A549 (cell line): ENCODE measurements around the gene CELF1. TPM values are rescaled to one million over a fixed set of nuclear protein-coding genes. Genes with fewer than 3 reads are reported as not detected.
"Not testable (repeated sequence)": the region's sequence is repeated elsewhere in the genome, so short reads cannot be mapped to it uniquely, and the experiment has no call there.

Experiments
- ATAC-seq, 2 experiments: fragments of 200-7000 bp in 1 of 2; fragments of >200 bp in 1 of 2; cut with Nextera tagmentation in 1 of 2; cut with Tn5 transposase in 1 of 2; 3 replicates each; pipeline versions ENCODE4 v1.8.0 to v1.9.1; 2018 to 2020; ENCODE audit warnings: mild to moderate bottlenecking in 1 of 2, moderate library complexity in 1 of 2
- CTCF ChIA-PET: fragments of 300-600 bp; sonication (Branson Sonifier 250); formaldehyde crosslinking; extraction: SDS; loops from one replicate; lab custom pipeline; 2021; ENCODE audit warnings: antibody characterized with exemption, inconsistent platforms; lab: Yijun Ruan, JAX
- POLR2A ChIA-PET: fragments of 350-600 bp; formaldehyde crosslinking; extraction: SDS; loops from one replicate; lab custom pipeline; 2021; ENCODE audit warnings: antibody characterized with exemption, inconsistent platforms; lab: Yijun Ruan, JAX
- DNase-seq, 2 experiments: peaks; one replicate each; pipeline versions ENCODE4 v3.0.0 to v3.0.0-alpha.2; 2011 to 2016; ENCODE audit warnings: low read depth in 1 of 2, low spot score in 1 of 2
- FAIRE-seq: peaks from 2 replicates; lab custom pipeline; 2011; peaks lifted over from hg19 to GRCh38; lab: Jason Lieb, UNC
- H3K27ac ChIP-seq, 2 experiments: fragments of >200 bp; sonication (Bioruptor Twin); formaldehyde crosslinking; 3 replicates each; pipeline ENCODE4 v1.5.1; 2016 to 2017
- H3K4me1 ChIP-seq: fragments of >200 bp; sonication (Bioruptor Twin); formaldehyde crosslinking; 3 replicates; pipeline ENCODE4 v1.6.1; 2016
- H3K4me2 ChIP-seq: fragments of >200 bp; sonication (Bioruptor Twin); formaldehyde crosslinking; 3 replicates; pipeline ENCODE4 v1.6.1; 2016
- H3K4me3 ChIP-seq: fragments of >200 bp; sonication (Bioruptor Twin); formaldehyde crosslinking; 3 replicates; pipeline ENCODE4 v1.5.1; 2016
- H3K9me3 ChIP-seq: fragments of >200 bp; sonication (Bioruptor Twin); formaldehyde crosslinking; 3 replicates; pipeline ENCODE4 v1.6.1; 2016
- CBX2 ChIP-seq: fragments of 200-600 bp; sonication (generic); IDR thresholded peaks from 2 replicates; pipeline ENCODE4 v1.6.1; 2016; ENCODE audit warnings: low read depth, mild to moderate bottlenecking, borderline replicate concordance
- CEBPB ChIP-seq, 2 experiments: fragments of >200 bp in 1 of 2; sonication (Bioruptor Twin) in 1 of 2; formaldehyde crosslinking in 1 of 2; IDR thresholded peaks; 2 replicates each; pipeline ENCODE4 v1.6.1; 2012 to 2016
- CHD2 ChIP-seq: fragments of 150-350 bp; IDR thresholded peaks from 2 replicates; pipeline ENCODE4 v1.6.1; 2014; ENCODE audit warnings: low read length; ENCODE audit not compliant: partially characterized antibody
- EHF ChIP-seq: fragments of 250-450 bp; sonication (Bioruptor Pico); IDR thresholded peaks from 2 replicates; pipeline ENCODE4 v1.5.0; 2020; ENCODE audit warnings: mild to moderate bottlenecking
- EHMT2 ChIP-seq: fragments of 200-600 bp; sonication (generic); IDR thresholded peaks from 2 replicates; pipeline ENCODE4 v1.6.1; 2016; ENCODE audit warnings: antibody characterized with exemption, low read depth, mild to moderate bottlenecking, moderate library complexity
- EP300 ChIP-seq, 2 experiments: fragments of >200 bp; sonication (Bioruptor Twin); formaldehyde crosslinking; IDR thresholded peaks; 2 replicates in 1 of 2; 3 replicates in 1 of 2; pipeline ENCODE4 v1.6.1; 2016 to 2017
- ESRRA ChIP-seq: fragments of 150-350 bp; IDR thresholded peaks from 2 replicates; pipeline ENCODE4 v1.6.1; 2014; ENCODE audit warnings: mild to moderate bottlenecking, low read length, borderline replicate concordance
- FOSL2 ChIP-seq, 2 experiments: fragments of 450-650 bp in 1 of 2; fragments of >200 bp in 1 of 2; sonication (Bioruptor Twin) in 1 of 2; formaldehyde crosslinking; IDR thresholded peaks; 2 replicates each; pipeline versions ENCODE4 v1.5.0 to v1.6.1; 2016 to 2020; ENCODE audit warnings: mild to moderate bottlenecking in 1 of 2, moderate library complexity in 1 of 2
- HMGXB4 ChIP-seq: fragments of 250-450 bp; sonication (Bioruptor Pico); IDR thresholded peaks from 2 replicates; pipeline ENCODE4 v1.5.0; 2021; ENCODE audit warnings: mild to moderate bottlenecking, moderate library complexity, borderline replicate concordance
- HOXA7 ChIP-seq: fragments of 250-450 bp; sonication (Bioruptor Pico); IDR thresholded peaks from 2 replicates; pipeline ENCODE4 v1.5.0; 2020; ENCODE audit warnings: mild to moderate bottlenecking, moderate library complexity
- HOXB13 ChIP-seq: fragments of 250-450 bp; sonication (Bioruptor Pico); IDR thresholded peaks from 2 replicates; pipeline ENCODE4 v1.5.0; 2020; ENCODE audit warnings: low read depth, mild to moderate bottlenecking, moderate library complexity
- HOXB5 ChIP-seq: fragments of 250-450 bp; sonication (Bioruptor Pico); IDR thresholded peaks from 2 replicates; pipeline ENCODE4 v1.5.0; 2020; ENCODE audit warnings: mild to moderate bottlenecking, moderate library complexity
- JUN ChIP-seq, 2 experiments: fragments of >200 bp; sonication (Bioruptor Twin); formaldehyde crosslinking; IDR thresholded peaks; 2 replicates in 1 of 2; 3 replicates in 1 of 2; pipeline ENCODE4 v1.6.1; 2016 to 2017
- KDM1A ChIP-seq: fragments of 200-600 bp; sonication (generic); IDR thresholded peaks from 2 replicates; pipeline ENCODE4 v1.6.1; 2016; ENCODE audit warnings: low read depth, mild to moderate bottlenecking
- MYC ChIP-seq: IDR thresholded peaks from 2 replicates; pipeline ENCODE4 v1.6.1; 2012; ENCODE audit warnings: mild to moderate bottlenecking, inconsistent platforms, low read length, improper control_type of control experiment, borderline replicate concordance
- NFE2L2 ChIP-seq: fragments of 150-350 bp; conservative IDR thresholded peaks from 2 replicates; pipeline ENCODE4 v1.6.1; 2014; ENCODE audit warnings: low read length
- NPAS2 ChIP-seq: fragments of 250-450 bp; sonication (Bioruptor Pico); IDR thresholded peaks from 2 replicates; pipeline ENCODE4 v1.8.0; 2022; ENCODE audit warnings: mild to moderate bottlenecking, moderate library complexity, borderline replicate concordance
- RARB ChIP-seq: fragments of 250-450 bp; sonication (Bioruptor Pico); IDR thresholded peaks from 2 replicates; pipeline ENCODE4 v1.8.0; 2021; ENCODE audit warnings: mild to moderate bottlenecking, moderate library complexity
- RNF2 ChIP-seq: fragments of 200-600 bp; sonication (generic); IDR thresholded peaks from 2 replicates; pipeline ENCODE4 v1.6.1; 2016; ENCODE audit warnings: low read depth, mild to moderate bottlenecking, antibody characterized with exemption, moderate library complexity, borderline replicate concordance
- SMC3 ChIP-seq: fragments of >200 bp; sonication (Bioruptor Twin); formaldehyde crosslinking; IDR thresholded peaks from 3 replicates; pipeline ENCODE4 v1.6.1; 2018; ENCODE audit warnings: inconsistent platforms
- SREBF2 ChIP-seq: fragments of 450-650 bp; IDR thresholded peaks from 2 replicates; pipeline ENCODE4 v1.6.1; 2014; ENCODE audit warnings: mild to moderate bottlenecking, moderate library complexity
- TFCP2L1 ChIP-seq: fragments of 250-450 bp; sonication (Bioruptor Pico); IDR thresholded peaks from 2 replicates; pipeline ENCODE4 v1.5.0; 2021; ENCODE audit warnings: mild to moderate bottlenecking
- TP53 ChIP-seq: fragments of 250-450 bp; sonication (Bioruptor Pico); IDR thresholded peaks from 2 replicates; pipeline ENCODE4 v1.5.0; 2021; ENCODE audit warnings: mild to moderate bottlenecking, moderate library complexity
- ZC3H11A ChIP-seq: fragments of 450-650 bp; IDR thresholded peaks from 2 replicates; pipeline ENCODE4 v1.6.1; 2014; ENCODE audit warnings: antibody characterized with exemption, mild to moderate bottlenecking
- ZSCAN20 ChIP-seq: fragments of 250-450 bp; sonication (Bioruptor Pico); IDR thresholded peaks from 2 replicates; pipeline ENCODE4 v1.8.0; 2022; ENCODE audit warnings: mild to moderate bottlenecking, moderate library complexity
- WGBS: methylation state at CpG from one replicate; pipeline ENCODE4 v1.1.6; 2017; ENCODE audit errors: missing lambda C conversion rate; 5-methylcytosine and 5-hydroxymethylcytosine counted together
- polyA plus RNA-seq, 4 experiments: library from polyadenylated mRNA; depleted of rRNA in 3 of 4; stranded (reverse); fragments of >200 nt; fragmentation: RNase III in 1 of 4; extraction: RNeasy Plus Mini Kit Qiagen cat#74134 plus additional on column Dnase treatment in 1 of 4; gene quantifications; 2 replicates in 3 of 4; 3 replicates in 1 of 4; pipeline ENCODE4 v1.2.3, GENCODE V29; 2011 to 2017
- TF ChIP-seq, protein P1 (sequence below): fragments of 450-650 bp; IDR thresholded peaks from 2 replicates; pipeline ENCODE4 v1.6.1; 2014; ENCODE audit warnings: antibody characterized with exemption
- TF ChIP-seq, protein P2 (sequence below): IDR thresholded peaks from 2 replicates; pipeline ENCODE4 v1.6.1; 2012

CELF1 gene
- polyA plus RNA-seq, 2 of the 4 experiments (the other 2 are of a cell fraction): 53.8 to 138 TPM

DNA sequence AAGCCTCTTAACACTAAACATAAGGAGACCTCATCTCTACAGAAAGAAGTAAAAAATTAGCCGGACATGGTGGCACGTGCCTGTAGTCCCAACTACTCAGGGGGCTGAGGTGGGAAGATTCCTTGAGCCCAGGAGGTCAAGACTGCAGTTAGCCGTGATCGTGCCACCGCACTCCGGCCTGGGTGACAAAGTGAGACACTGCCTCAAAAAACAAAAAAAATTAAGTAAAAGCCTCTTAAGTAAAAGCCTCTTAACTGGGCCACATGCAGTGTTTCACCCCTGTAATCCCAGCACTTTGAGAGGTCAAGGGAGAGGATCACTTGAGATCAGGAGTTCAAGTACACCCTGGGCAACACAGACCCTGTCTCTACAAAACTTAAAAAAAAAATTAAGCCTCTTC lies 25.7 kb downstream of the CELF1 start:
- no peak for TF ChIP-seq CBX2
- no peak for TF ChIP-seq ESRRA
- TF ChIP-seq ZC3H11A: no peak
- TF ChIP-seq HOXB13 (CRISPR knock-in tag): no peak
- Histone ChIP-seq H3K4me3 (no peak overlapping the region), H3K4me2 (no peak overlapping the region), H3K9me3 (no peaks in the 10 kb centered on the region), H3K27ac (no peak overlapping the region), H3K4me1 (peaks cover 35% of the 10 kb centered on the region)
- POLR2A ChIA-PET: no interaction called here
- no peak for ATAC-seq
- no peak for DNase-seq
- CTCF ChIA-PET: interaction anchor here (1.6 kb wide), 1 partner anchor 41 kb away, joined by 4 read pairs; no protein-coding TSS in a partner anchor
- no peak for FAIRE-seq
- WGBS: 96% methylated on average over 6 of the region's 6 CpGs

DNA sequence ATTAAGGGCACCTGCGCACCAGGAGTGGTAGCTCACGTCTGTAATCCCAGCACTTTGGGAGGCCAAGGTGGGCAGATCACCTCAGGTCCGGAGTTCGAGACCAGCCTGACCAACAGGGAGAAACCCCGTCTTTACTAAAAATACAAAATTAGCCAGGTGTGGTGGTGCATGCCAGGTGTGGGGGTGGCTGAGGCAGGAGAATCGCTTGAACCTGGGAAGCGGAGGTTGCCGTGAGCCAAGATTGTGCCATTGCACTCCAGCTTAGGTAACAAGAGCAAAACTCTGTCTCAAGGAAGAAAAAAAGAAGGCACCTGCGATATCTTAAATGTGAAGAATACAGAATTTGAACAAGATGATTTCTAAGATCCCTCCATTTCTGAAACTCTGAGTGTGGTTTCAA lies 26.9 kb downstream of the CELF1 start:
- H3K4me2 ChIP-seq, ATAC-seq, H3K9me3 ChIP-seq, FAIRE-seq, H3K4me3 ChIP-seq, CTCF ChIA-PET, H3K27ac ChIP-seq, DNase-seq, POLR2A ChIA-PET: not testable (repeated sequence)
- peaks cover 35% of the 10 kb centered on the region for H3K4me1 ChIP-seq
- WGBS: 92% methylated on average over 9 of the region's 9 CpGs

DNA sequence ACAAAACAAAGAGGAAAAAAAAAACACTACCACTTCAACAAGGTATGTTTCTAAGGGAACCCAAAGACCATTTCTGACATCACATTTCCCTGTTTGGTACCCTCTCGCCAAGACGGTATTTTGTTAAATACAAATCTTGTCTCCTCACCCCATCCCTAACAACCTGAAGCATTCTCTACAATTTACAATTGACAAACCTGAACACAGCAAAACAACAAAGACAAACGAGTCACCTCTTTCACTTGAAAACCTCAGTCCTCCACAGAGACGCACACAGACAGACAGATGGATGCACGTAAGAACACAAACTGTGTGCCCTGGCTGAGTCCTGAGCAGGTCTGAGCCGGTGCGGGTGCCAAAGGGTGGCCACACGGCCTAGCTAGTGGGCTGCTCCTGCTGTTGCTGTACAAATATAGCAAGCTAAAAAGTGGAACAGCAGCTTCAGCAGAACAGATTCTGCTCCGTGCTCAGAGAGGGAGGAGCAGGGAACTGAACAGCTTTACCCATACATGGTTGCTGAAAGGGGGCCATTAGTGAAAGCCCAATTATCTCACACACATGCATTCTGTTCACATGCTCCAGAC lies 28.5 kb downstream of the CELF1 start:
- 55% methylated on average over 9 of the region's 9 CpGs for WGBS
- ChIA-PET POLR2A (no interaction called here), CTCF (interaction anchor here (0.6 to 1.7 kb wide), 5 partner anchors 9 to 151 kb away, joined by 3 to 4 read pairs (median 3); no protein-coding TSS in a partner anchor)
- Histone ChIP-seq H3K4me3 (no peak overlapping the region), H3K9me3 (no peaks in the 10 kb centered on the region), H3K4me2 (peak overlapping the region; percentile 63), H3K27ac (peak overlapping the region in 1 of 2 experiments; percentile 39; a peak in 4 of 6 replicates), H3K4me1 (peaks cover 35% of the 10 kb centered on the region)
- no peak for DNase-seq
- ATAC-seq: peak; percentile 58 to 68; a peak in 5 of 6 replicates
- no peak for FAIRE-seq
- TF ChIP-seq EHMT2 (no peak), CBX2 (no peak), EP300 (IDR thresholded peaks at IDR 0.05) (no peak), HOXA7 (CRISPR knock-in tag) (no peak), NPAS2 (CRISPR knock-in tag) (no peak), ZSCAN20 (CRISPR knock-in tag) (no peak), TFCP2L1 (no peak), CHD2 (no peak), RARB (CRISPR knock-in tag) (no peak), ZC3H11A (no peak), NFE2L2 (no peak), SREBF2 (no peak), EHF (no peak), RNF2 (no peak), JUN (IDR thresholded peaks at IDR 0.05) (no peak), TP53 (no peak)
- TF ChIP-seq, protein P1, sequence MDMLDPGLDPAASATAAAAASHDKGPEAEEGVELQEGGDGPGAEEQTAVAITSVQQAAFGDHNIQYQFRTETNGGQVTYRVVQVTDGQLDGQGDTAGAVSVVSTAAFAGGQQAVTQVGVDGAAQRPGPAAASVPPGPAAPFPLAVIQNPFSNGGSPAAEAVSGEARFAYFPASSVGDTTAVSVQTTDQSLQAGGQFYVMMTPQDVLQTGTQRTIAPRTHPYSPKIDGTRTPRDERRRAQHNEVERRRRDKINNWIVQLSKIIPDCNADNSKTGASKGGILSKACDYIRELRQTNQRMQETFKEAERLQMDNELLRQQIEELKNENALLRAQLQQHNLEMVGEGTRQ: no peak
- TF ChIP-seq, all 56 proteins: peak for 0

GRCh38 chr11:47523490-47524225 lies 29.3 kb downstream of the CELF1 start:
- no peak overlapping the region for H3K4me3 ChIP-seq
- peak; percentile 43 to 67 for DNase-seq
- WGBS: 8% methylated on average over 3 of the region's 3 CpGs
- no peak for FAIRE-seq
- no peaks in the 10 kb centered on the region for H3K9me3 ChIP-seq
- H3K4me1 ChIP-seq: peaks cover 35% of the 10 kb centered on the region
- ChIA-PET POLR2A (no interaction called here), CTCF (interaction anchor here (1.3 to 1.7 kb wide), 3 partner anchors 14 to 150 kb away, joined by 3 to 4 read pairs (median 3); no protein-coding TSS in a partner anchor)
- H3K4me2 ChIP-seq: peak overlapping the region; percentile 63
- TF ChIP-seq FOSL2 (IDR thresholded peaks at IDR 0.05): peak; percentile 78
- TF ChIP-seq FOSL2 (CRISPR knock-in tag; IDR thresholded peaks at IDR 0.05): peak; percentile 88
- no peak for TF ChIP-seq HMGXB4 (CRISPR knock-in tag)
- no peak for TF ChIP-seq NPAS2 (CRISPR knock-in tag)
- TF ChIP-seq, protein P2, sequence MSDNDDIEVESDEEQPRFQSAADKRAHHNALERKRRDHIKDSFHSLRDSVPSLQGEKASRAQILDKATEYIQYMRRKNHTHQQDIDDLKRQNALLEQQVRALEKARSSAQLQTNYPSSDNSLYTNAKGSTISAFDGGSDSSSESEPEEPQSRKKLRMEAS: 0 out of 2 replicates have a peak, but pooled peaks have one; percentile 13
- TF ChIP-seq MYC: no peak
- TF ChIP-seq CEBPB (IDR thresholded peaks at IDR 0.05): no peak
- 0 out of 5 replicates have a peak, but pooled peaks of 1 of the 2 experiments have one; percentile 22 for TF ChIP-seq JUN (IDR thresholded peaks at IDR 0.05)
- no peak for TF ChIP-seq RNF2
- no peak for TF ChIP-seq HOXB5 (CRISPR knock-in tag)
- no peak for TF ChIP-seq TP53
- no peak for TF ChIP-seq KDM1A
- TF ChIP-seq HOXA7 (CRISPR knock-in tag): no peak
- no peak for TF ChIP-seq SMC3
- ATAC-seq: peak; percentile 74 to 78
- H3K27ac ChIP-seq: peak overlapping the region; percentile 4 to 39; a peak in 3 of 6 replicates
